ENCODE measurements around the gene HMCN1. TPM values are rescaled to one million over a fixed set of nuclear protein-coding genes. Genes with fewer than 3 reads are reported as not detected.
A peak's percentile ranks its signal among the peaks of the same experiment; 100 is the strongest.

HMCN1 gene
- total RNA-seq, 1 donor from 2014 or later: 1.9 TPM

DNA sequence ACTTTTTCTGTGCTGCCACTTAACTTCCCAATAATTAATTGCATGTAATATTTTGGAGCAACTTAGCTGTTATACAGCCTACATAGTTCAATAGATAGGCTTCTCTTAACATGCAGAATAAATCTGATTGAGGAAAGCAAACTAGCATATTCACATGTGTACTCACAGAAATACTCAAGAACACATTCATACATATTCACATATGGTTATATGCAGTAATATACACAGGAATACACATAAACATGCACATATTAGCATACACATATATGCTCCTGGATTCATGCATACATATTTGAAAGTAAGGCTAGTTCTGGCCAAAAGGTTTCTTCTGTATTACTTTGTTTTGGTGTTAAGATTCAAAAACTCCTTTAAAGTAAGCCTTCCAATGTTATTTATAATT, 73.1 kb downstream of the HMCN1 start:
- ATAC-seq: no peak

DNA sequence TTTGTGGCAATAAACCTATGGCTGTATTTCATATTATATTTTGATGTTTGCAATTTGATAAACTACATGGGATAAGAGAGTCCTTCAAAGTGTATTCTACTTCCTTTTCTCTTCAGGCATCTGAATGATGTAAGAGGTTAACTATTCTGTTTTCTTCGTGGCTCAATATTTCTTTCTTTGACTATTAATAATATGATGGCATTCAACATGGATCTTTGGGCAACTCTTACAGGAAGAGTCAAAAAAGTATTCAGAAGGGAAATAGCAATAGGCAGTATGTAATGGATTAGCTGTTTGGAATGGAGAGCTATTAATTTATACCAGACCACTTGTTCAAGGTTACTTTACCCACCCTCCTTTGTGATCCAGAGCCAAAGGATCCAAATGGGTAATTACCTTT, 74.4 kb downstream of the HMCN1 start:
- no peak for ATAC-seq

DNA sequence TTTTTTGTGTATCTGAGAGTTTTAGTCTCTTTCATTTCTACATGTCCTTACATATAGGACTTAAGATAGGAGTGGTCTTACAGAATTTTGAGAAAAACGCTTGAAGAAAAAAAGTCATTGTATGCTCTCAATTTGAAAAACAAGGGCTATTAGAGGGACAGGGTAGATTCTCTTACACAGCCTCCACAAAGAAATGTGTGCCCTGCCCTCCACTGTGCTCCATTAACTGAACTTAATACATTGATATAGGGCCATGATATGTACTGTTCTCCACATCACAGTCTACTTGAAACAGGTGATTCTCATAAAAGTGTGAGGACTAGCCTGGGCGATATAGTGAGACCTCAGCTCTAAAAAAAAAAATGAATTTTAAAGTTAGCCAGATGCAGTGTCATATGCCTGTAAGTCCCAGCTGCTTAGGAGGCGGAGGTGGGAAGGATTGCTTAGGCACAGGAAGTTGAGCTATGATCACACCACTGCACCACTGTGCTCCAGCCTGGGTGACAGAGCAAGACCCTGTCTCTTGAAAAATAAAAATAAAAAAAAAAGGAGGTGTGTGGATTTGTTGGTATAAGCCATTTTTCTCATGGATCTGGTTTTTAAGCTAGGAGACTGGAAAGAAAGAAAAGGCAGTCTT, 77.0 kb downstream of the HMCN1 start:
- no peak for ATAC-seq

- no peak for ATAC-seq
Measured at GRCh38 chr1:185812934-185813333, 78.7 kb downstream of the HMCN1 start.

- peak; percentile 55 for ATAC-seq
Measured at GRCh38 chr1:185813401-185813979, 79.3 kb downstream of the HMCN1 start.

DNA sequence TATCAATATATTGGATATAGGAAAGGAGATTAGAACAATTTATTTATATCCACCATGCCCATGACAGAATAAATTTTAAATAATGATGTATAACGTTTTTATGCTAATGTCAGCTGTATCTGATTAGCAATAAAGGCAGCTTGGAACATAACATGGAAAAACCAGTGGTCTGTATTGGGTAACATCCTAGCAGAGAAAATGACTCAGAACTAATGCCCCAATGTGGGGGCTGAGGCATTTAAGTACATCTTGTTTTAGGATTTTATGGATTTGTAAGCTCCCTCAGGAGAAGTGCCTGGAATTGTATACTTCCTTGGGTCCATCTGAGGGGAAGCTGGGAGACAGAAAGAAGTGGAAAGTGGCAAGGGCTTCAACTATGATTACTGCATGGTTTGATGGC, 82.3 kb downstream of the HMCN1 start:
- no peak for ATAC-seq

DNA sequence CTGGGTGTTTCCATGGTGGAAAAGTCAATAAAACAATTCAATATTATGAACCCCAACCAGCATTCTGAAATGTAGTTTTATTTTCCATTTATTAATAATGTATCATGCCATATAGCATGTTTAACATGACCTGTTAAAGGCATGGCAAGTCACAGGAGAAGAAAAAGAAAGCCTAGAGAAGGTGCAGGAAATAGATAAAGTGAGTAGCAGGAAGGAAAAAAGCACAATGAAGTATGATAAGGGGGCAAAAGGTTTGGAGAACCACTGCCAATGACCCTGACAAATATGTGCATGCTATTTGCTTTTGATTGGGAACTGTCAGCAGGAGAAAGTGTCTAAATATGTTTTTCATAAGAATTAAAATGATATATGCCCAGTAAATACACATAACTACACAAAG, 85.6 kb downstream of the HMCN1 start:
- ATAC-seq: no peak

DNA sequence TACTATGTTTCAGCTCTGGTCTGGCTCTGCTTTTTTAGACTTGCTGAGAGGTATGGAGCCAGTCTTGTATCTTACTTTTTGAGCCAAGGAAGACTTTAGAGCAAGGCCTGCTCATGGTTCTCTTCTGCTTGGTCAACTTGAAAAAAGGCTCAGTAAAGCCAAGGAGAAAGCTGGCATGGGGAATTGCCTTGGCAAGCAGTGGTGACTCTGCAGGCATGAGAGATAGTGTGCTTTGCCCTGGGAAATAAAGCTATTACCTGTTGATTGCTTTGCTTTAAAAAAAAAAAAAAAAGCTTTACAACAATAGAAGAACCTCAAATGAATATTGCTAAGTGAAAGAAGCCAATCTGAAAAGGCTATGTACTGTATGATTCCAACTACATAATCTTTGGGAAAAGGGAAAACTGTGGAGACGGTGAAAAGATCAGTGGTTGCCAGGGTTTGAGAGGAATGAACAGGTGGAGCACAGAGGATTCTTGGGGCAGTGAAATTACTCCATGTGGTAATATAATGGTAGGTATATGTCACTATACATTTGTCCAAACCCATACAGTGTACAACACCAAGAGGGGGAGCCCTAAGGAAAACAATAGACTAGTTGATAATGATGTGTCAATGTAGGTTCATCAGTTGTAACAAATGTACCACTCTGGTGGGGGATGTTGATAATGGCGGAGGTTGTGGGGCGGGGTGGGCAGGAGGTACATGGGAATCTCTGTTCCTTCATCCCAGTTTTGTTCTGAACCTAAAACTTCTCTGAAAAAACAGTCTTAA, 87.6 kb downstream of the HMCN1 start:
- ATAC-seq: no peak

- no peak for ATAC-seq
Measured at GRCh38 chr1:185823467-185823866, 89.3 kb downstream of the HMCN1 start.

GRCh38 chr1:185824106-185824505, 89.9 kb downstream of the HMCN1 start:
- ATAC-seq: no peak

- no peak for ATAC-seq
Measured at GRCh38 chr1:185825556-185825955, 91.4 kb downstream of the HMCN1 start.

GRCh38 chr1:185834371-185834905, 100.2 kb downstream of the HMCN1 start:
- no peak for ATAC-seq

GRCh38 chr1:185835191-185835590, 101.0 kb downstream of the HMCN1 start:
- ATAC-seq: no peak

DNA sequence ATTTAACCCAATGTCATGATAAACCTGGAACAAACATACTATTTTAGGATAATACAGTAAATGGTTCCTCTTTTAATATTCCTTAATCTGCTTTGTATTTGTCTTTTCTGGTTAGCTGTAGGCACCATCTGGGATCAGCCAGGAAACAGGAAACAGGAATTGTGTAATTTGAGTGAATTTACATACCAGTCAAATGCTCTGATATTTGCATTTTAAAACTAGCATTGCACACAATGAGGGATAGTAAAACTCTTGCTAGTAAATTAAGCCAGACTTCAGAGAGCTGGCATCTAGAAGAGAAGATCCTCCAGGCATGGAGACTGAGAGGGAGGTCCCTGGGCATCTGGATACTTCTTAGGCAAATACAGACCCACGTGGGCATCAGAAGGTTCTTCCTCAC, 103.5 kb downstream of the HMCN1 start:
- no peak for ATAC-seq

GRCh38 chr1:185838111-185838510, 103.9 kb downstream of the HMCN1 start:
- ATAC-seq: no peak

DNA sequence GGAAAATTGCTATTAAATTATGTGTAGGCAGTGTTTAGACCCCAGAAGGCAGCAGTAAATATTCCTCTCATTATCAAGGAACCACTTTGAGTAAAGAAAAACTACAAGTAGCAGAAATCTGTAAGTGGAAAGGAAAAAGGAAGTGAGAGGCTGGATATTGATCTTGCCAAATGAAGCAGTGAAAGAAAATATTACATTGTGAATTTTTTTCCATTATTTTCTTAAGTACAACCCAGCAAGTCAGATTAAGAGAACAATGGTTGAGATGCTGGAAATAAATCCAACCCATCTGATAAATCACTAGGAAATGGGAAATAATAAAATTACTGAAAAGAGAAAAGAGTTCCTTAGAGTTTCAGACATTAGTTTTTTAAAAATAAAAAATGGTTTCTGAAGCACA, 106.7 kb downstream of the HMCN1 start:
- ATAC-seq: no peak

DNA sequence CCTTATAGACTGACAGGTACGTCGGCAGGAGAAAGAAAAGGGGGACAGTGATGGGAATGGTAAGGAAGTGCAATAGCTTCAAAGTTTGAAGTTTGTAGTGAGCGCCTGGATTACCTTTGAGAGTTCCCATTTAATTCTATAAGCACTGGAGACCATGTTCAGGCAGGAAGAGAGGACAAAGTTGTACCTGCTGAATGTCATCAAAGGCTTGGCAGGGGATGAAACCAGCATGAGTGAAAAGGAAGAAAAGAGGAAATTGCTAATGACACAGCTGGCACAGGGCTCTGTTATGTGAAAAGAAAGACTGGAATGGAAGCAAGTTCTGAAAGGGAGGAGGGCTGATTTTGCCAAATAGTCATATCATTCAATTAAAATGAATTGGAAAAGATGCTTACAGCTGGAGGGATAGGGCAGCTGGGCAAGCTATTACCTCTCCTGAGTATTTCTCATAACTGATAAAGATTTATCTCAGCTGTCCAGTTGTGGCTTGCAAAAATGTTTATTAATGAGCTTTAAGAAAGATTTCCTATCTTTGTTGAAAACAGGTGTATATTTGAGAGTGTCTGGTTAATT, 109.2 kb downstream of the HMCN1 start:
- ATAC-seq: no peak

- no peak for ATAC-seq
Measured at GRCh38 chr1:185843986-185844385, 109.8 kb downstream of the HMCN1 start.

DNA sequence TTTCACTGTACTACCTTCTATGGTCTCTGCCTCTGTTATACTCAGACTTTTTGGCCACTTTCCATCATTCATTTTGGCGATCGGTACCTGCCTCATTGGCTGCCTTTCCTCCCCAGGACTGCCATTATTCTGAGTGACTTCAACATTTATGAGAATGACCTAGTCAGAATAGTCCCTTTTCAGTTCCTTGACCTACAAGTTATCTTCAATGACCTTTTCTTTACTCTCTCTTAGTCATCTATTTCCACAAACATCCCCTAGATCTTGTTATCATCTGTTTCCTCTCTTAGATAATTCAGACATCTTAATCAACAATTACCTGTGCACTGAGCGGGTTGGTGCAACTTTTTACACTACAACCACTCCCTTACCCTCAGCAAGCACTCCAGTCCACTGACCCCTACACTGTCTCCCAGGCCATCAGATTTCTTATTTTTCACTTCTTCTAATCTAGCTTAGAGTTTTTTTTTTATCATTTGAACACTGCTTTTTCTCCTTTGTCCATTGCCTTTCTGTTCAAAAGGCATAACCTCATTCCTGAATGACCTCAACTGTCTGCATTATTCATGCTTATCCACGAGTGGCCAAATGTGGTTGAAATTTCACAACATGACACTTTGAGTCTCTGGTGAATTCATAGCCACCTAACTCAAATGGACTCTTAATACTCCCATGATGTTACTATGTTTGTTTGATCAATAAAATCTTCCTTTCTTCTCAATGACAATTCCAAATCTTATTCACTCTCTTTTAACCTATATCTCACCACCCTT, 112.7 kb downstream of the HMCN1 start:
- ATAC-seq: no peak

GRCh38 chr1:185849014-185849413, 114.8 kb downstream of the HMCN1 start:
- no peak for ATAC-seq

- peak; percentile 78 for ATAC-seq
Measured at GRCh38 chr1:185850366-185850765, 116.2 kb downstream of the HMCN1 start.

DNA sequence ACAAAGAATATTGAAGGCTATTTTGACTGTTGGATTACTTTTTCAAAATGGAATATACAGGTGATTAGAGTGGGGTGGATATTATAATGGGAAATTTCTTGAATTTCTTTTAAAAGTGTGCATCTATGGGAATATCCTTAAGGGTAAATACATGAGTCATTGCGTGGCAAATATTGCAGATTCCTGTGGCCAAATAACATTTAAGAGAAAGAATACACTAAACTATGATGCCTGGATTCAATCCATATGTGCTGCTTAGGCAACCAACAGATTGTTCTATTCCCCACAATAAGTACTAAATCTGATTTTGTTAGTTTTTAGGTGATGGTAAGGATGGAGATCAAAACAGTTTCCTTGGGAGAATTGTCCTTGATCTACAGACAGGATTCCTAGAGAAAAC, 119.5 kb downstream of the HMCN1 start:
- no peak for ATAC-seq

DNA sequence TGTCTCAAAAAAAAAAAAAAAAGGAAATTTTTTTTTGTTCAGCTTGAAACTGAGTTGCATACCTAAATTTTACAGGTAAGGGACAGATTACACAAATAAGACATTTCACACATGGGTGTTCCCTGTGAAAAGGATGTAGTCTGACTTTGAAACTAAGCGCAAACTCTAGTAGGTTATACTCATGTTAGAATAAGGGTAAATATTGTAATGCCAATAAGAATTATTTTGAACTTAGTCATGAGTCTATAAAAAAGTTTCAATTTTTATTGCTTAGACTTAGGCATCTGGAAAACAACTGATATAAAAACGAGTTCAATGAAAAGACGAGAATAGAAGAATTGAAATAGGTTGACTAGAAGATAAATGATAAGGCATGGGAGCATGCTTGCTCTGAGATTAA, 122.3 kb downstream of the HMCN1 start:
- ATAC-seq: no peak
